ENCODE results near the gene FAM184A.
"Not testable (repeated sequence)": the region's sequence is repeated elsewhere in the genome, so short reads cannot be mapped to it uniquely, and the experiment has no call there.

Gene FAM184A

GRCh38 chr6:119078376-119079282 lies at the start of gene FAM184A:
FAM184A (minus strand) TSS chr6:119078664; CDS start chr6:119078299, 365 bp downstream.
- DNase-seq: peak; percentile 41

- no peak for DNase-seq
Observed at GRCh38 chr6:119127627-119128026, 49.2 kb upstream of the FAM184A start.

- no peak for DNase-seq
Observed at GRCh38 chr6:119126826-119127225, 48.4 kb upstream of the FAM184A start.

- no peak for DNase-seq
Observed at GRCh38 chr6:119126140-119126539, 47.7 kb upstream of the FAM184A start.

- no peak for DNase-seq
Observed at GRCh38 chr6:119125576-119125975, 47.1 kb upstream of the FAM184A start.

GRCh38 chr6:119124079-119124824 lies 45.8 kb upstream of the FAM184A start:
- no peak for DNase-seq

- DNase-seq: no peak
Observed at GRCh38 chr6:119122336-119122735, 43.9 kb upstream of the FAM184A start.

GRCh38 chr6:119121367-119121766 lies 42.9 kb upstream of the FAM184A start:
- DNase-seq: no peak

GRCh38 chr6:119119989-119120388 lies 41.5 kb upstream of the FAM184A start:
- DNase-seq: no peak

GRCh38 chr6:119119062-119119461 lies 40.6 kb upstream of the FAM184A start:
- not testable (repeated sequence) for DNase-seq

GRCh38 chr6:119116712-119117281 lies 38.3 kb upstream of the FAM184A start:
- no peak for DNase-seq

- no peak for DNase-seq
Observed at GRCh38 chr6:119113961-119114360, 35.5 kb upstream of the FAM184A start.

- no peak for DNase-seq
Observed at GRCh38 chr6:119112812-119113530, 34.5 kb upstream of the FAM184A start.

GRCh38 chr6:119110601-119111548 lies 32.4 kb upstream of the FAM184A start:
- DNase-seq: peak; percentile 19

GRCh38 chr6:119109654-119110325 lies 31.3 kb upstream of the FAM184A start:
- no peak for DNase-seq

GRCh38 chr6:119108076-119108475 lies 29.6 kb upstream of the FAM184A start:
- DNase-seq: no peak

- DNase-seq: no peak
Observed at GRCh38 chr6:119105282-119105681, 26.8 kb upstream of the FAM184A start.

- no peak for DNase-seq
Observed at GRCh38 chr6:119102901-119103300, 24.4 kb upstream of the FAM184A start.

- DNase-seq: no peak
Observed at GRCh38 chr6:119100115-119100514, 21.7 kb upstream of the FAM184A start.

- not testable (repeated sequence) for DNase-seq
Observed at GRCh38 chr6:119097815-119098361, 19.4 kb upstream of the FAM184A start.

Measured in COR-L47 (cell line).